Testis (tissue), 2 donors: ENCODE measurements around the gene CCDC106.

Experiments
- CTCF ChIP-seq, 3 experiments: fragments of 450-650 bp in 2 of 3; fragments of 200-600 bp in 1 of 3; sonication (generic) in 1 of 3; IDR thresholded peaks; one replicate each; pipeline ENCODE4 v1.5.1; 2016 to 2019; ENCODE audit warnings: antibody characterized with exemption in 3 of 3, mild to moderate bottlenecking in 2 of 3, moderate library complexity in 1 of 3
- POLR2A ChIP-seq: fragments of 450-650 bp; IDR thresholded peaks from one replicate; pipeline ENCODE4 v1.6.1; 2017; ENCODE audit warnings: antibody characterized with exemption, mild to moderate bottlenecking, moderate library complexity

DNA sequence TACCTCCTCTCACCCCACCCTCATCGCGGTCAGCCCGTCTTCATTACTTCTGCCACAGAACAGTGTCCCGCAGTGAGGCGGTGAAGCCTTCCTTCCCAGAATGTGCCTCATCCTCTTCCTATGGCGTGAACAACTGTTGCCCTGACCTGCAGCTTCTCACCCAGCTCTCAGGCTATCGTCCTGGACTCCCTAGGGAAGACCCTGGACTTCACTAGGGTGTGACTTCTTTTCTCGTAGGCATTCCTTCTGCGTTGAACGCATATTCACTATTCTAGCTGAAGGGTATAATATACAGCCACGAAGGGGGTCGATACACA is 41.6 kb upstream of the CCDC106 start:
- no peak for TF ChIP-seq CTCF (IDR thresholded peaks at IDR 0.05)
- TF ChIP-seq POLR2A, result no peak
